Kidney glomerular epithelial cell (primary cell): ENCODE data around the gene ZNRF1.
"Not testable (repeated sequence)": the region's sequence is repeated elsewhere in the genome, so short reads cannot be mapped to it uniquely, and the experiment has no call there.

ENCODE experiments used
- DNase-seq: peaks from one replicate; lab custom pipeline; 2025; lab: John Stamatoyannopoulos, UW

ZNRF1 gene

GRCh38 chr16:75079346-75079926 lies 80.6 kb downstream of the ZNRF1 start:
- no peak for DNase-seq

GRCh38 chr16:75080205-75081029 lies 81.6 kb downstream of the ZNRF1 start:
- peak; percentile 19 for DNase-seq

- DNase-seq = no peak
Observed at GRCh38 chr16:75081179-75081859, 82.5 kb downstream of the ZNRF1 start.

- DNase-seq = no peak
Observed at GRCh38 chr16:75083813-75084212, 85.0 kb downstream of the ZNRF1 start.

GRCh38 chr16:75085556-75085955 lies 86.7 kb downstream of the ZNRF1 start:
- DNase-seq = no peak

- no peak for DNase-seq
Observed at GRCh38 chr16:75086281-75086680, 87.5 kb downstream of the ZNRF1 start.

GRCh38 chr16:75086688-75087374 lies 88.0 kb downstream of the ZNRF1 start:
- DNase-seq = no peak

- no peak for DNase-seq
Observed at GRCh38 chr16:75087375-75087979, 88.7 kb downstream of the ZNRF1 start.

- DNase-seq = no peak
Observed at GRCh38 chr16:75088216-75088615, 89.4 kb downstream of the ZNRF1 start.

- no peak for DNase-seq
Observed at GRCh38 chr16:75088934-75089333, 90.1 kb downstream of the ZNRF1 start.

- DNase-seq = no peak
Observed at GRCh38 chr16:75089486-75090202, 90.8 kb downstream of the ZNRF1 start.

- DNase-seq = not testable (repeated sequence)
Observed at GRCh38 chr16:75090899-75091298, 92.1 kb downstream of the ZNRF1 start.

GRCh38 chr16:75091619-75092018 lies 92.8 kb downstream of the ZNRF1 start:
- not testable (repeated sequence) for DNase-seq

- DNase-seq = no peak
Observed at GRCh38 chr16:75092777-75093176, 94.0 kb downstream of the ZNRF1 start.

- no peak for DNase-seq
Observed at GRCh38 chr16:75093598-75094540, 95.0 kb downstream of the ZNRF1 start.

GRCh38 chr16:75095204-75095621 lies 96.4 kb downstream of the ZNRF1 start:
- DNase-seq = no peak

GRCh38 chr16:75096656-75097055 lies 97.8 kb downstream of the ZNRF1 start:
- DNase-seq = no peak

GRCh38 chr16:75097191-75097761 lies 98.5 kb downstream of the ZNRF1 start:
- no peak for DNase-seq

GRCh38 chr16:75097941-75098901 lies 99.4 kb downstream of the ZNRF1 start:
- DNase-seq = no peak
